Osteoblast (primary cell): Measurements from ENCODE around the gene ATXN2. TPM values are rescaled to one million over a fixed set of nuclear protein-coding genes. Genes with fewer than 3 reads are reported as not detected.
A peak's percentile ranks its signal among the peaks of the same experiment; 100 is the strongest.

Source experiments
- DNase-seq: peaks from one replicate; pipeline ENCODE4 v3.0.0; 2011; ENCODE audit warnings: low spot score, mixed read lengths; ENCODE audit not compliant: insufficient read length; ENCODE audit errors: missing footprints
- H2AFZ ChIP-seq: 2 replicates; pipeline ENCODE4 v1.6.0; 2011; ENCODE audit warnings: mild to moderate bottlenecking, low read length
- H3K27ac ChIP-seq: 2 replicates; pipeline ENCODE4 v1.5.1; 2011; ENCODE audit warnings: mild to moderate bottlenecking, low read depth, low read length, moderate library complexity
- H3K27me3 ChIP-seq: 2 replicates; pipeline ENCODE4 v1.6.0; 2012; ENCODE audit warnings: mild to moderate bottlenecking, control low read depth, inconsistent platforms, low read length, moderate library complexity; ENCODE audit not compliant: insufficient read depth
- H3K36me3 ChIP-seq: 2 replicates; pipeline ENCODE4 v1.5.1; 2011; ENCODE audit warnings: mild to moderate bottlenecking, low read length, control low read depth, moderate library complexity; ENCODE audit not compliant: insufficient read depth
- H3K4me1 ChIP-seq: 2 replicates; pipeline ENCODE4 v1.5.1; 2011; ENCODE audit warnings: mild to moderate bottlenecking, low read length, control low read depth, moderate library complexity; ENCODE audit not compliant: insufficient read depth
- H3K4me2 ChIP-seq: 2 replicates; pipeline ENCODE4 v1.6.0; 2011; ENCODE audit warnings: mild to moderate bottlenecking, low read length; ENCODE audit not compliant: insufficient read depth
- H3K4me3 ChIP-seq: fragments of 200-600 bp; sonication (generic); 3 replicates; pipeline ENCODE4 v1.5.1; 2012; ENCODE audit warnings: mild to moderate bottlenecking, low read length, inconsistent platforms; ENCODE audit not compliant: insufficient read depth
- H3K79me2 ChIP-seq: 2 replicates; pipeline ENCODE4 v1.6.0; 2012; ENCODE audit warnings: mild to moderate bottlenecking, low read length, control low read depth, inconsistent platforms; ENCODE audit not compliant: insufficient read depth
- H3K9me3 ChIP-seq: 2 replicates; pipeline ENCODE4 v1.5.1; 2011; ENCODE audit warnings: low read depth, low read length, control low read depth
- H4K20me1 ChIP-seq: 2 replicates; pipeline ENCODE4 v1.6.0; 2012; ENCODE audit warnings: mild to moderate bottlenecking, low read length, control low read depth; ENCODE audit not compliant: insufficient read depth
- CTCF ChIP-seq: IDR thresholded peaks from 2 replicates; pipeline ENCODE4 v1.5.1; 2011; ENCODE audit warnings: mild to moderate bottlenecking, low read depth, low read length, moderate library complexity; ENCODE audit errors: extremely low read depth
- total RNA-seq: library from RNA; depleted of rRNA; stranded (reverse); fragments of >200 nt; gene quantifications from 2 replicates; pipeline ENCODE4 v1.2.3, GENCODE V29; 2012

The ATXN2 gene
- total RNA-seq, result 39.4 and 51.9 TPM in 2 replicates

GRCh38 chr12:111598637-111599452 is at the start of gene ATXN2:
TSS of gene ATXN2 (minus strand) at chr12:111599315. CDS start at chr12:111599034, 281 bp downstream.
- H2AFZ ChIP-seq, result peak within 1 kb of the TSS; percentile 74
- H3K27me3 ChIP-seq, result no peaks in the 10 kb centered on the region
- peak; percentile 98 for DNase-seq
- H3K36me3 ChIP-seq, result no peaks in the 10 kb centered on the region
- no peaks in the 10 kb centered on the region for H3K9me3 ChIP-seq
- peaks cover 54% of the 10 kb centered on the region for H3K79me2 ChIP-seq
- TF ChIP-seq CTCF, result no peak
- peaks cover 43% of the 10 kb centered on the region for H4K20me1 ChIP-seq
- H3K4me2 ChIP-seq, result peak within 1 kb of the TSS; percentile 96
- H3K27ac ChIP-seq, result peak within 1 kb of the TSS; percentile 93
- H3K4me3 ChIP-seq, result peak within 1 kb of the TSS; percentile 95
- H3K4me1 ChIP-seq, result peaks cover 30% of the 10 kb centered on the region

GRCh38 chr12:111645433-111645832 is 46.3 kb upstream of the ATXN2 start:
- Histone ChIP-seq H3K36me3 (peaks cover 42% of the 10 kb centered on the region), H3K4me3 (no peak overlapping the region), H2AFZ (no peak overlapping the region), H3K4me1 (peaks cover 11% of the 10 kb centered on the region), H4K20me1 (peaks cover 6% of the 10 kb centered on the region), H3K27ac (no peak overlapping the region), H3K4me2 (no peak overlapping the region), H3K9me3 (no peaks in the 10 kb centered on the region), H3K27me3 (no peaks in the 10 kb centered on the region), H3K79me2 (no peaks in the 10 kb centered on the region)
- DNase-seq, result no peak
- no peak for TF ChIP-seq CTCF

- Histone ChIP-seq H3K4me2 (no peak overlapping the region), H3K27ac (peak overlapping the region; percentile 50)
These were observed 44.3 kb upstream of the ATXN2 start for GRCh38 chr12:111643427-111643826.

More at GRCh38 chr12:111643427-111643826, 44.3 kb upstream of the ATXN2 start:
- TF ChIP-seq CTCF, result no peak
- Histone ChIP-seq H3K9me3 (no peaks in the 10 kb centered on the region), H2AFZ (no peak overlapping the region), H3K4me3 (no peak overlapping the region), H3K4me1 (peaks cover 11% of the 10 kb centered on the region), H4K20me1 (peaks cover 6% of the 10 kb centered on the region), H3K36me3 (peaks cover 31% of the 10 kb centered on the region), H3K27me3 (no peaks in the 10 kb centered on the region), H3K79me2 (no peaks in the 10 kb centered on the region)
- peak; percentile 72 for DNase-seq
